ENCODE measurements around the gene ECE1. TPM values are rescaled to one million over a fixed set of nuclear protein-coding genes. Genes with fewer than 3 reads are reported as not detected.

ECE1 gene
- total and polyA plus RNA-seq, 2 of the 4 experiments (the other 2 are of a cell fraction), result 61.8 to 124 TPM

DNA sequence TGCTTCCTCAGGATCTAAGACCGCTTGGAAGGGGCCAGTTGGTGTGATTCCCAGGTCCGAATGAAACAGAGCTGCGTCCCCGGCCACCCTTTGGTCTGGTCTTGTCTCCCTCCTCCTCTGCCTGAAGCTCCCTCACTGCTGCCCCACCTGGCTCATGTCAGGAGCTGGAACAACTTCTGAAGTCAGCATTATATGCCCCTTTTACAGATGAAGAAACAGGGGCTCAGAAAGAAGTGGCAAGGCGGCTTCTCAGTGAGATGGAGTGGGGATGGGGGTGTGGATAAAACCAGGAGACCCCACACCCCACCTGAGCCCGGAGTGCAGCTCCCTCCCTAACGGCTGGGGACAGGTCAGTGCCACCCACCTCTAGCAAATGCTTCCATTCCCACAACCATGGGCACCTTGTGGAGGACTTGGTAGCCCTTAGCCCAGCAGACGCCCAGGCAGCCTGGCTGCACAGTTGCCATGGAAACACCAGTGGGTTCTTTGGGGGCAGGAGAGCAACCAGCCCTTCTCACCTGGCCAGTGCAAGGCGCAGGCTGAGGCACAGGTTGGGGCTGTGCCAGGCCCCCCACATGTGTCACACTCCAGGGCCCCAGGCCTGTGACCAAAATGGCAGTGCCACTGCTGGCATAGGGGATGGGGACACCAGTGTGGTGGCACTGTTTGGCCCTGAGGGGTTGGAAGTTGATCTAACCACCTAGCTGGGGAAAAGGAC lies 31.9 kb upstream of the ECE1 start:
- Histone ChIP-seq H2AK9ac (replicated peaks; ENCODE audit: low read depth, low read length, poor library complexity) (peak overlapping the region; percentile 10), H3K79me1 (ENCODE audit: low read depth in 1 of 2, low read length in 2 of 2) (peaks cover 54 to 94% of the 10 kb centered on the region in 2 experiments), H4K8ac (ENCODE audit: low read depth in 2 of 2, low read length in 2 of 2) (peak overlapping the region; percentile 74 to 87), H2BK120ac (ENCODE audit: low read depth, low read length) (peak overlapping the region; percentile 82), H3K4me1 (ENCODE audit: control insufficient read depth, insufficient read depth, low read length) (peaks cover 84% of the 10 kb centered on the region), H3K9ac (ENCODE audit: low read depth, low read length) (no peak overlapping the region; the same call in 1 of the 2 replicates), H3K18ac (ENCODE audit: low read depth, low read length) (peak overlapping the region; percentile 22), H3K4me2 (ENCODE audit: low read depth, low read length) (no peak overlapping the region), H4K5ac (ENCODE audit: low read depth, low read length) (peak overlapping the region; percentile 36; the same call in 1 of the 2 replicates), H3K27ac (ENCODE audit: insufficient read depth, low read length) (peak overlapping the region; percentile 60), H2AFZ (replicated peaks; ENCODE audit: low read length, poor library complexity) (no peak overlapping the region), H3K27me3 (ENCODE audit: control insufficient read depth, insufficient read depth, low read length) (no peaks in the 10 kb centered on the region), H4K91ac (ENCODE audit: insufficient read depth, low read depth, low read length) (peak overlapping the region; percentile 91), H2AK5ac (ENCODE audit: low read depth, low read length) (peak overlapping the region; percentile 89), H3K9me1 (ENCODE audit: insufficient read depth, low read length) (peaks cover 47% of the 10 kb centered on the region), H3K23ac (ENCODE audit: low read depth, low read length) (peak overlapping the region; percentile 58; the same call in 1 of the 2 replicates), H3K14ac (replicated peaks; ENCODE audit: low read depth, low read length) (peak overlapping the region; percentile 72), H4K20me1 (ENCODE audit: insufficient read depth, low read length) (0 out of 2 replicates have a peak, but pooled peaks cover 7% of the 10 kb centered on the region), H2BK15ac (ENCODE audit: low read depth, low read length) (peak overlapping the region; percentile 93; the same call in 2 of the 3 replicates), H3K4me3 (ENCODE audit: insufficient read depth, low read depth, low read length) (no peak overlapping the region), H2BK5ac (ENCODE audit: low read depth, low read length, poor library complexity, severe bottlenecking) (peak overlapping the region; percentile 69), H3K4ac (ENCODE audit: low read depth, low read length) (peak overlapping the region; percentile 94), H3K9me3 (ENCODE audit: control insufficient read depth, insufficient read depth, low read length) (no peaks in the 10 kb centered on the region), H3K36me3 (ENCODE audit: control insufficient read depth, insufficient read depth, low read length) (peaks cover 2% of the 10 kb centered on the region; the same call in 1 of the 2 replicates), H3K56ac (ENCODE audit: extremely low read depth, insufficient read depth, low read length) (0 out of 2 replicates have a peak overlapping the region, but pooled peaks have one; percentile 16), H2BK20ac (ENCODE audit: low read depth, low read length) (peak overlapping the region; percentile 86)
- dilution Hi-C loops (cut with HindIII; ENCODE audit: low sequenced_read_pairs, unreplicated experiment), result no loop called here
- no peak for DNase-seq
- intact Hi-C loops (cut with micrococcal nuclease), result no loop called here
- BruUV-seq (replicated peaks), result no TSS peak
- WGBS, 2 experiments (ENCODE audit: extremely low coverage in 2 of 2, insufficient read length in 1 of 2), result no CpG with 5 or more reads among the region's 9 CpGs
- ChIA-PET CTCF (interaction anchor here (1.8 kb wide), 1 partner anchor 16 kb away, joined by 5 read pairs; no protein-coding TSS in a partner anchor), POLR2A (ENCODE audit: unreplicated experiment) (no interaction called here)
- ATAC-seq (ENCODE audit: low read depth), result no peak
- TF ChIP-seq MXI1 (IDR thresholded peaks at IDR 0.05; ENCODE audit: borderline replicate concordance, low read depth, low read length) (no peak), CEBPB (IDR thresholded peaks at IDR 0.05; ENCODE audit: low read depth, low read length) (no peak), BHLHE40 (IDR thresholded peaks at IDR 0.05; ENCODE audit: low read depth, low read length) (no peak), FOS (IDR thresholded peaks at IDR 0.05; ENCODE audit: low read depth, low read length) (no peak), MAZ (IDR thresholded peaks at IDR 0.05; ENCODE audit: borderline replicate concordance, low read depth, low read length) (no peak)
- TF ChIP-seq, protein P1, sequence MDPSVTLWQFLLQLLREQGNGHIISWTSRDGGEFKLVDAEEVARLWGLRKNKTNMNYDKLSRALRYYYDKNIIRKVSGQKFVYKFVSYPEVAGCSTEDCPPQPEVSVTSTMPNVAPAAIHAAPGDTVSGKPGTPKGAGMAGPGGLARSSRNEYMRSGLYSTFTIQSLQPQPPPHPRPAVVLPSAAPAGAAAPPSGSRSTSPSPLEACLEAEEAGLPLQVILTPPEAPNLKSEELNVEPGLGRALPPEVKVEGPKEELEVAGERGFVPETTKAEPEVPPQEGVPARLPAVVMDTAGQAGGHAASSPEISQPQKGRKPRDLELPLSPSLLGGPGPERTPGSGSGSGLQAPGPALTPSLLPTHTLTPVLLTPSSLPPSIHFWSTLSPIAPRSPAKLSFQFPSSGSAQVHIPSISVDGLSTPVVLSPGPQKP (IDR thresholded peaks at IDR 0.05; ENCODE audit: borderline replicate concordance, low read depth, low read length), result no peak
- in situ Hi-C loops (cut with MboI; ENCODE audit: low sequenced_read_pairs), result no loop called here

Measured in IMR-90 (cell line).